Measurements from ENCODE around the gene GRSF1.

Gene GRSF1

GRCh38 chr4:70836081-70836480 lies 3.6 kb downstream of the GRSF1 start:
- no peak overlapping the region for H2AFZ ChIP-seq (ENCODE audit: low read depth, low read length)
- no peak overlapping the region for H3K14ac ChIP-seq (ENCODE audit: low read length in 2 of 2)
- no peaks in the 10 kb centered on the region for H3K9me3 ChIP-seq (ENCODE audit: control insufficient read depth, low read length)
- no peak overlapping the region for H2AK5ac ChIP-seq (ENCODE audit: low read length, severe bottlenecking)
- WGBS: 100% methylated on average over 1 of the region's 2 CpGs
- H3K4me1 ChIP-seq (ENCODE audit: control insufficient read depth, insufficient read depth, low read depth, low read length): peaks cover 9% of the 10 kb centered on the region
- no peak overlapping the region for H2BK5ac ChIP-seq (ENCODE audit: low read depth, low read length, poor library complexity, severe bottlenecking)
- no peak overlapping the region for H2BK15ac ChIP-seq (ENCODE audit: low read depth, poor library complexity, severe bottlenecking)
- no peaks in the 10 kb centered on the region for H3K27me3 ChIP-seq (ENCODE audit: control insufficient read depth in 1 of 2, insufficient read depth in 1 of 2, low read length in 2 of 2)
- no peak overlapping the region for H3K23ac ChIP-seq (ENCODE audit: low read length in 2 of 2)
- H3K36me3 ChIP-seq (ENCODE audit: control insufficient read depth in 1 of 2, insufficient read depth in 2 of 2, low read depth in 1 of 2, low read length in 2 of 2): peaks cover 15 to 41% of the 10 kb centered on the region in 2 experiments
- H2BK12ac ChIP-seq (ENCODE audit: low read length in 2 of 2): no peak overlapping the region
- no peak overlapping the region for H3K4ac ChIP-seq (ENCODE audit: low read depth in 1 of 2, low read length in 2 of 2)
- no peak overlapping the region for H4K8ac ChIP-seq (ENCODE audit: low read length)
- no peak overlapping the region for H4K91ac ChIP-seq (ENCODE audit: low read length)
- no peak overlapping the region for H3K4me3 ChIP-seq (ENCODE audit: insufficient read depth in 1 of 2, low read depth in 1 of 2, low read length in 2 of 2)
- no peak overlapping the region for H2BK120ac ChIP-seq (ENCODE audit: low read depth, low read length)
- peaks cover 2% of the 10 kb centered on the region for H3K79me1 ChIP-seq (replicated peaks; ENCODE audit: low read length, poor library complexity, severe bottlenecking)
- no peak for DNase-seq
- no peak overlapping the region for H3K9ac ChIP-seq (ENCODE audit: low read length)
- no peak overlapping the region for H3K27ac ChIP-seq (ENCODE audit: low read length, poor library complexity, severe bottlenecking)
- H3K4me2 ChIP-seq (ENCODE audit: low read length, poor library complexity, severe bottlenecking): no peak overlapping the region
- H3K18ac ChIP-seq (ENCODE audit: low read depth in 1 of 2, low read length in 2 of 2): no peak overlapping the region

GRCh38 chr4:70833675-70834074 lies 6.0 kb downstream of the GRSF1 start:
- H3K18ac ChIP-seq (ENCODE audit: low read depth in 1 of 2, low read length in 2 of 2): no peak overlapping the region
- no peak for DNase-seq
- H2BK120ac ChIP-seq (ENCODE audit: low read depth, low read length): no peak overlapping the region
- no peak overlapping the region for H3K14ac ChIP-seq (ENCODE audit: low read length in 2 of 2)
- no peak overlapping the region for H2BK15ac ChIP-seq (ENCODE audit: low read depth, poor library complexity, severe bottlenecking)
- peaks cover 10% of the 10 kb centered on the region for H3K4me1 ChIP-seq (ENCODE audit: control insufficient read depth, insufficient read depth, low read depth, low read length)
- no peak overlapping the region for H3K4ac ChIP-seq (ENCODE audit: low read depth in 1 of 2, low read length in 2 of 2)
- H4K91ac ChIP-seq (ENCODE audit: low read length): no peak overlapping the region
- peaks cover 10% of the 10 kb centered on the region for H3K79me1 ChIP-seq (replicated peaks; ENCODE audit: low read length, poor library complexity, severe bottlenecking)
- no peak overlapping the region for H2AFZ ChIP-seq (ENCODE audit: low read depth, low read length)
- no peaks in the 10 kb centered on the region for H3K27me3 ChIP-seq (ENCODE audit: control insufficient read depth in 1 of 2, insufficient read depth in 1 of 2, low read length in 2 of 2)
- no peak overlapping the region for H3K4me2 ChIP-seq (ENCODE audit: low read length, poor library complexity, severe bottlenecking)
- no CpG with 5 or more reads among the region's 1 CpG for WGBS
- no peak overlapping the region for H3K27ac ChIP-seq (ENCODE audit: low read length, poor library complexity, severe bottlenecking)
- no peak overlapping the region for H3K9ac ChIP-seq (ENCODE audit: low read length)
- no peak overlapping the region for H2BK12ac ChIP-seq (ENCODE audit: low read length in 2 of 2)
- no peak overlapping the region for H2BK5ac ChIP-seq (ENCODE audit: low read depth, low read length, poor library complexity, severe bottlenecking)
- peaks cover 29 to 58% of the 10 kb centered on the region in 2 experiments for H3K36me3 ChIP-seq (ENCODE audit: control insufficient read depth in 1 of 2, insufficient read depth in 2 of 2, low read depth in 1 of 2, low read length in 2 of 2)
- no peak overlapping the region for H3K23ac ChIP-seq (ENCODE audit: low read length in 2 of 2)
- H4K8ac ChIP-seq (ENCODE audit: low read length): no peak overlapping the region
- H3K4me3 ChIP-seq (ENCODE audit: insufficient read depth in 1 of 2, low read depth in 1 of 2, low read length in 2 of 2): no peak overlapping the region
- no peaks in the 10 kb centered on the region for H3K9me3 ChIP-seq (ENCODE audit: control insufficient read depth, low read length)
- no peak overlapping the region for H2AK5ac ChIP-seq (ENCODE audit: low read length, severe bottlenecking)

- H2BK5ac ChIP-seq (ENCODE audit: low read depth, low read length, poor library complexity, severe bottlenecking): no peak overlapping the region
- H4K91ac ChIP-seq (ENCODE audit: low read length): no peak overlapping the region
- no peak overlapping the region for H3K9ac ChIP-seq (ENCODE audit: low read length)
- H2BK120ac ChIP-seq (ENCODE audit: low read depth, low read length): no peak overlapping the region
- no peak overlapping the region for H3K18ac ChIP-seq (ENCODE audit: low read depth in 1 of 2, low read length in 2 of 2)
- no peak overlapping the region for H3K4ac ChIP-seq (ENCODE audit: low read depth in 1 of 2, low read length in 2 of 2)
- WGBS: 98% methylated on average over 4 of the region's 4 CpGs
- H4K8ac ChIP-seq (ENCODE audit: low read length): no peak overlapping the region
- no peak for DNase-seq
- no peaks in the 10 kb centered on the region for H3K27me3 ChIP-seq (ENCODE audit: control insufficient read depth in 1 of 2, insufficient read depth in 1 of 2, low read length in 2 of 2)
- H2AK5ac ChIP-seq (ENCODE audit: low read length, severe bottlenecking): no peak overlapping the region
- H2AFZ ChIP-seq (ENCODE audit: low read depth, low read length): no peak overlapping the region
- H3K79me1 ChIP-seq (replicated peaks; ENCODE audit: low read length, poor library complexity, severe bottlenecking): peaks cover 15% of the 10 kb centered on the region
- no peak overlapping the region for H3K23ac ChIP-seq (ENCODE audit: low read length in 2 of 2)
- no peak overlapping the region for H2BK15ac ChIP-seq (ENCODE audit: low read depth, poor library complexity, severe bottlenecking)
- peaks cover 41 to 80% of the 10 kb centered on the region in 2 experiments for H3K36me3 ChIP-seq (ENCODE audit: control insufficient read depth in 1 of 2, insufficient read depth in 2 of 2, low read depth in 1 of 2, low read length in 2 of 2)
- H3K4me1 ChIP-seq (ENCODE audit: control insufficient read depth, insufficient read depth, low read depth, low read length): peaks cover 5% of the 10 kb centered on the region
- no peak overlapping the region for H3K27ac ChIP-seq (ENCODE audit: low read length, poor library complexity, severe bottlenecking)
- H3K14ac ChIP-seq (ENCODE audit: low read length in 2 of 2): no peak overlapping the region
- no peak overlapping the region for H2BK12ac ChIP-seq (ENCODE audit: low read length in 2 of 2)
- H3K4me2 ChIP-seq (ENCODE audit: low read length, poor library complexity, severe bottlenecking): no peak overlapping the region
- no peak overlapping the region for H3K4me3 ChIP-seq (ENCODE audit: insufficient read depth in 1 of 2, low read depth in 1 of 2, low read length in 2 of 2)
- no peaks in the 10 kb centered on the region for H3K9me3 ChIP-seq (ENCODE audit: control insufficient read depth, low read length)
These were observed 8.4 kb downstream of the GRSF1 start for GRCh38 chr4:70831293-70831692.

GRCh38 chr4:70830054-70830453 lies 9.6 kb downstream of the GRSF1 start:
- WGBS: 98% methylated on average over 9 of the region's 9 CpGs
- no peak overlapping the region for H3K14ac ChIP-seq (ENCODE audit: low read length in 2 of 2)
- no peaks in the 10 kb centered on the region for H3K27me3 ChIP-seq (ENCODE audit: control insufficient read depth in 1 of 2, insufficient read depth in 1 of 2, low read length in 2 of 2)

More at GRCh38 chr4:70830054-70830453, 9.6 kb downstream of the GRSF1 start:
- Histone ChIP-seq H3K4me3 (ENCODE audit: insufficient read depth in 1 of 2, low read depth in 1 of 2, low read length in 2 of 2) (no peak overlapping the region), H3K18ac (ENCODE audit: low read depth in 1 of 2, low read length in 2 of 2) (no peak overlapping the region), H4K91ac (ENCODE audit: low read length) (no peak overlapping the region), H2BK15ac (ENCODE audit: low read depth, poor library complexity, severe bottlenecking) (no peak overlapping the region), H3K27ac (ENCODE audit: low read length, poor library complexity, severe bottlenecking) (no peak overlapping the region), H3K9me3 (ENCODE audit: control insufficient read depth, low read length) (no peaks in the 10 kb centered on the region), H3K79me1 (replicated peaks; ENCODE audit: low read length, poor library complexity, severe bottlenecking) (peaks cover 19% of the 10 kb centered on the region), H3K4me2 (ENCODE audit: low read length, poor library complexity, severe bottlenecking) (no peak overlapping the region), H2AFZ (ENCODE audit: low read depth, low read length) (no peak overlapping the region), H2BK5ac (ENCODE audit: low read depth, low read length, poor library complexity, severe bottlenecking) (no peak overlapping the region), H3K23ac (ENCODE audit: low read length in 2 of 2) (no peak overlapping the region), H3K9ac (ENCODE audit: low read length) (no peak overlapping the region), H3K4ac (ENCODE audit: low read depth in 1 of 2, low read length in 2 of 2) (no peak overlapping the region), H2AK5ac (ENCODE audit: low read length, severe bottlenecking) (no peak overlapping the region), H4K8ac (ENCODE audit: low read length) (no peak overlapping the region), H3K4me1 (ENCODE audit: control insufficient read depth, insufficient read depth, low read depth, low read length) (peaks cover 2% of the 10 kb centered on the region), H2BK12ac (ENCODE audit: low read length in 2 of 2) (no peak overlapping the region), H3K36me3 (ENCODE audit: control insufficient read depth in 1 of 2, insufficient read depth in 2 of 2, low read depth in 1 of 2, low read length in 2 of 2) (peaks cover 42 to 88% of the 10 kb centered on the region in 2 experiments), H2BK120ac (ENCODE audit: low read depth, low read length) (no peak overlapping the region)
- no peak for DNase-seq

All from mesenchymal stem cell (in vitro differentiated cells and primary cell).